ENCODE results near the gene CASKIN1.

DNA sequence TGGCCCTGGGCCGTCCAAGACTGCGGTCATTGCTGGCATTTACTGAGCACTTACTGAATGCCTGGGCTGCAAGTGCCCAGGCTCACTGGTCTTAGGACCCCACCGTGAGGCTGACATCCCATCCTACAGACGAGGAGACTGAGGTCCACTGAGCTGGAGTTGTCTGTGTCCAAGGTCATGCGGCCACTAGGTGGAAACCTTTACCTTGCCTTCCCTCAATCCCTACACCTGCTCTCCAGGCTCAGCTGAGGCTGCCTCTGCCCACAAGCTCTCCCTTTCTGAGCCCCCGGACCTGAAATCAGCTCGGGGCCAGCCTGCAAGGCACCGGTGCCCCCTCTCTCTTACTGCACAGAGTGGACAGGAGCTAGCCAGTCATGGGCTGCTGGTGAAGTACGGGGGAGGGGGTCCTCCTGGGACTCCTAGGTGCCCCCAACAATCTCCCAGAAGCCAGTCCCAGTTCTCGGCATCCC lies 1.5 kb downstream of the CASKIN1 start:
- TF ChIP-seq CTCF (IDR thresholded peaks at IDR 0.05; ENCODE audit: low read depth, low read length) (peak; percentile 54), EZH2phosphoT487 (IDR thresholded peaks at IDR 0.05; ENCODE audit: low read depth) (no peak)

Data from OCI-LY3 (cell line).